HG02870 (cell line): ENCODE results near the gene PTGS1.

Source experiments
- ATAC-seq: cut with Tn5 transposase; IDR thresholded peaks from one replicate; pipeline ENCODE4 v1.9.1; 2021; ENCODE audit warnings: mild to moderate bottlenecking, moderate library complexity; ENCODE audit not compliant: unreplicated experiment

Gene PTGS1

GRCh38 chr9:122372856-122373845, 2.3 kb downstream of the PTGS1 start:
- ATAC-seq = no peak

- ATAC-seq = no peak
Measured at GRCh38 chr9:122374885-122375420, 4.1 kb downstream of the PTGS1 start.

- no peak for ATAC-seq
Measured at GRCh38 chr9:122376796-122377195, 6.0 kb downstream of the PTGS1 start.

GRCh38 chr9:122377241-122378164, 6.7 kb downstream of the PTGS1 start:
- ATAC-seq = no peak

GRCh38 chr9:122378236-122378635, 7.4 kb downstream of the PTGS1 start:
- ATAC-seq = no peak

- no peak for ATAC-seq
Measured at GRCh38 chr9:122379340-122379739, 8.5 kb downstream of the PTGS1 start.

GRCh38 chr9:122380293-122380692, 9.5 kb downstream of the PTGS1 start:
- no peak for ATAC-seq

GRCh38 chr9:122381206-122381950, 10.6 kb downstream of the PTGS1 start:
- ATAC-seq = no peak

- no peak for ATAC-seq
Measured at GRCh38 chr9:122382901-122383850, 12.4 kb downstream of the PTGS1 start.

- no peak for ATAC-seq
Measured at GRCh38 chr9:122383992-122384461, 13.2 kb downstream of the PTGS1 start.

GRCh38 chr9:122386311-122386872, 15.6 kb downstream of the PTGS1 start:
- no peak for ATAC-seq

GRCh38 chr9:122387536-122387935, 16.7 kb downstream of the PTGS1 start:
- no peak for ATAC-seq

- no peak for ATAC-seq
Measured at GRCh38 chr9:122389195-122389594, 18.4 kb downstream of the PTGS1 start.

- ATAC-seq = no peak
Measured at GRCh38 chr9:122389799-122390481, 19.1 kb downstream of the PTGS1 start.

GRCh38 chr9:122392284-122392683, 21.5 kb downstream of the PTGS1 start:
- ATAC-seq = no peak

- ATAC-seq = no peak
Measured at GRCh38 chr9:122392714-122393113, 21.9 kb downstream of the PTGS1 start.

GRCh38 chr9:122393284-122393983, 22.6 kb downstream of the PTGS1 start:
- no peak for ATAC-seq
